Measurements from ENCODE around the gene EBLN1.

- TF ChIP-seq NFIC (IDR thresholded peaks at IDR 0.05; ENCODE audit: low read length) = no peak
- TF ChIP-seq NFE2L1 (CRISPR knock-in tag; IDR thresholded peaks at IDR 0.05; ENCODE audit: borderline replicate concordance) = no peak
- no peak for TF ChIP-seq TAF1 (CRISPR knock-in tag; IDR thresholded peaks at IDR 0.05)
- TF ChIP-seq SNAI1 (CRISPR knock-in tag; IDR thresholded peaks at IDR 0.05; ENCODE audit: borderline replicate concordance) = no peak
- no peak for TF ChIP-seq ETV6 (CRISPR knock-in tag; conservative IDR thresholded peaks at IDR 0.05)
- TF ChIP-seq, protein P1, sequence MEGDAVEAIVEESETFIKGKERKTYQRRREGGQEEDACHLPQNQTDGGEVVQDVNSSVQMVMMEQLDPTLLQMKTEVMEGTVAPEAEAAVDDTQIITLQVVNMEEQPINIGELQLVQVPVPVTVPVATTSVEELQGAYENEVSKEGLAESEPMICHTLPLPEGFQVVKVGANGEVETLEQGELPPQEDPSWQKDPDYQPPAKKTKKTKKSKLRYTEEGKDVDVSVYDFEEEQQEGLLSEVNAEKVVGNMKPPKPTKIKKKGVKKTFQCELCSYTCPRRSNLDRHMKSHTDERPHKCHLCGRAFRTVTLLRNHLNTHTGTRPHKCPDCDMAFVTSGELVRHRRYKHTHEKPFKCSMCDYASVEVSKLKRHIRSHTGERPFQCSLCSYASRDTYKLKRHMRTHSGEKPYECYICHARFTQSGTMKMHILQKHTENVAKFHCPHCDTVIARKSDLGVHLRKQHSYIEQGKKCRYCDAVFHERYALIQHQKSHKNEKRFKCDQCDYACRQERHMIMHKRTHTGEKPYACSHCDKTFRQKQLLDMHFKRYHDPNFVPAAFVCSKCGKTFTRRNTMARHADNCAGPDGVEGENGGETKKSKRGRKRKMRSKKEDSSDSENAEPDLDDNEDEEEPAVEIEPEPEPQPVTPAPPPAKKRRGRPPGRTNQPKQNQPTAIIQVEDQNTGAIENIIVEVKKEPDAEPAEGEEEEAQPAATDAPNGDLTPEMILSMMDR (CRISPR knock-in tag; IDR thresholded peaks at IDR 0.05) = no peak
- no peak for TF ChIP-seq KLF11 (CRISPR knock-in tag; IDR thresholded peaks at IDR 0.05)
- no peak for TF ChIP-seq XBP1 (CRISPR knock-in tag; IDR thresholded peaks at IDR 0.05)
- TF ChIP-seq SRF (IDR thresholded peaks at IDR 0.05; ENCODE audit: low read depth, low read length) = no peak
- TF ChIP-seq NR3C1 (CRISPR knock-in tag; IDR thresholded peaks at IDR 0.05) = no peak
- TF ChIP-seq EP300 (IDR thresholded peaks at IDR 0.05; ENCODE audit: low read depth in 2 of 2, low read length in 2 of 2) = no peak
- TF ChIP-seq EP300 (CRISPR knock-in tag; IDR thresholded peaks at IDR 0.05; ENCODE audit: borderline replicate concordance) = no peak
- no peak for TF ChIP-seq ZNF766 (CRISPR knock-in tag; IDR thresholded peaks at IDR 0.05; ENCODE audit: borderline replicate concordance)
Observed at GRCh38 chr10:22250897-22251660, 33.3 kb upstream of the EBLN1 start.
